Femur (tissue), 1 donor: ENCODE results near the gene LIN7C.
"Not testable (repeated sequence)": the region's sequence is repeated elsewhere in the genome, so short reads cannot be mapped to it uniquely, and the experiment has no call there.

ENCODE experiments used
- DNase-seq: peaks from one replicate; pipeline ENCODE4 v3.0.0-alpha.2; 2017

Gene LIN7C

DNA sequence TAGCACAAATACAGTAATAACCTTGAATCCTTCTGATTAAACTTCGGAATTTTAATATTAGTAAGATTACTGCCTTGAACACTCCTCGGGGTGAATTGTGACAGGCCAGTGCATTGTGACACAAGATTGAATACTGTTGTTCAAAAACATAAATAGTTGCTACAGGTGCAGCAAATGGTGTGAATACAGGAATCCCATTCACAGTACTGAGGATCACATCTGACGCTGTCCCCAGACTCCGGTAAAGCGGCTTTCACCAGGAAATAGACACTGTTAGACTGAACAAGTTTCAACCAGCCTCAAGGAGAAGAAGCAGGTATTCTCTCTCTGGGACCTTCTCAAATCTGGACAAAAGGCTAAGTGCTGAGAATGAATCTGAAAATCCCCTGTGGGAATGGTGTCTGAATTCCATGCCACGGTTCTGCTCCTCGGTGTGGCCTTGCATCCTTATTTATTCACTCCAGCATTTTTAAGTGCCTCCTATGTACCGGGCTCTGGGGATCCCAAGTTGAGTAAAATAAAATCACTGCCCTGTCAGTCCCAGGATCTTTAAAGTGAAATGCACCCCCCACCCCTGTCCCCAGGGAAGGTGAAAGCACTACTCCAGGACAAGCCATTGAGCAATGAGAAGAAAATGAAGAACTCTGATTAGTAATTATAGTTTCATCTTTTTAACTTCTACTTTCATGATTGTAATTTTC lies 37.4 kb downstream of the LIN7C start:
- no peak for DNase-seq

GRCh38 chr11:27468209-27468994 lies 38.2 kb downstream of the LIN7C start:
- DNase-seq, result no peak

DNA sequence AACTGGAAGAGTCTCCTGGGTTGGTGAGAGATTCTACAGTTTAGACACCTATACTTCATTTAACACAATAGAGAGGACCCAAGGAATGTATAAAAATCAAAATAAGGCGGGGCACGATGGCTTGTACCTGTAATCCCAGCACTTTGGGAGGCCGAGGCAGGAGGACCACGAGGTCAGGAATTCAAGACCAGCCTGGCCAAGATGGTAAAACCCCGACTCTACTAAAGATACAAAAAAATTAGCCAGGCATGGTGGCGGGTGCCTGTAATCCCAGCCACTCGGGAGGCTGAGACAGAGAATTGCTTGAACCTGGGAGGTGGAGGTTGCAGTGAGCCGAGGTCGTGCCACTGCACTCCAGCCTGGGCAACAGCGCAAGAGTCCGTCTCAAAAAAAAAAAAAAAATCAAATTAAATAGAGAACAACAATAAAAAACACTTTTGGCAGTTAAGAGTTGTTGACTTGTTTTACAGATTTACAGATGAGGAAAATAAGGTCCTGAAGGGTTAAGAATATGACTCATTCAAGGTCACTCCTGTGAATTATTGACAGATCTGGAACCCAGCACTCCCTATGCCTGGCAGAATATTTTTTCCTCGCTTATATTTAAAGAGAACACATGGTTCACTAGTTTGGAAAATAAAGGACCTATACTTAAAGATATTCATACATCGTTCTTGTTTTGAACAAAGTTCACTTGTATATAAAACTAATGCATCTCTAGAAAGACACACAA lies 39.2 kb downstream of the LIN7C start:
- no peak for DNase-seq

- DNase-seq, result no peak
Observed at GRCh38 chr11:27466363-27466762, 40.2 kb downstream of the LIN7C start.

- no peak for DNase-seq
Observed at GRCh38 chr11:27465629-27466028, 40.9 kb downstream of the LIN7C start.

DNA sequence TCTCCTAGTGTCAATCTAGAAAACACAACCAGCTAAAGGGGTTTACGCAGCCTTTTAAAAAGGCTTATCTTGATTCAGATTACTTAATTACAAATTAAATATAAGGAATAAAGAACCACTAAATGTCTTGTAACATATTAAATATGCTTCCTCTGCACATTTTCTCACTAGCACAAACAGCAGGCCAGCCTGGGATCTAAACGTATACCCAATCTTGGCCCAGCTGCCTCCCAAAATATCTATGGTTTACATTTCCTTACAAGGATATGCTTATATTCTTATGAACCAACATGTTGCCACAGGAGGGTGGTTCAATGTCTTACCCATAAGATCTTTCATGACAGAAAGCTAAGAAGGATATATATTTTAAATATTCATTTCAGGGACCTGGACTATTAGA lies 41.7 kb downstream of the LIN7C start:
- no peak for DNase-seq

DNA sequence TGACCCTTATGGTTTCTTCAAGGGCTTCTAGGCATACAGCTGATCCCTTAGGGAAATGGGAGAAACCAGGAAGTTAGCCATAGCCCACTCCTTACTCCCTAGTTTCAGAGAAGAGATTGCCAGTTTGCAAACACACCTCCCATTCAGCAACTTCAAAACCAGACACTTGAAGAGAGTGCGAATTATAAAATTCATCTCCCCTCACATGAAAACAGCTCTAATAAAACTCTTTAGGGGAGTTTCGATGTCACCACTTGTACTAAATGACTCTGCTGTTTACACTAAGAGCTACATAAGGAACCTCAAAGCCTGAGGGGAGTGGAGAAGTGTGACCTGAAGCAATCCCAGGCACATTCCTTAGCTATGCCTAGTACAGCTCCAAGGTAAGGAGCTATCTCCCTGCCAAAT lies 42.3 kb downstream of the LIN7C start:
- no peak for DNase-seq

DNA sequence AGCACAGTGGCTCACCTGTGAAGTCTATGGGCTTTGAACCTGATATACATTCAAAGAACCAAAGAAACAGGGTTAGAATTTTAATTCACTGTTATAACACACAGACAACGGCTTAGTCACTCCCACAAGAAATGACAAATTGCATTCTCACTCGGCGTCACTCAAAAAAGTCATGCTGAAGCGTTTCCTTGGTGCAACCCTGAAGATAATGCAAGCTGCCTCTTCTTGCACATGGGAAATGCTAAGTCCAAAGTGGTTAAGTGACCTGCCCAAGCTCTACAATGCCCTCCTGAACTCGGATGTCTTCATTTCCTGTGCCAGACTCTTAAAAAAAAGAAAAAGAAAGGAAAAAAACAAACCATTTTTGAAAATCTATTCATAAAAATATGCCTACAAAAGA lies 44.0 kb downstream of the LIN7C start:
- DNase-seq, result no peak

- DNase-seq, result no peak
Observed at GRCh38 chr11:27460158-27460978, 46.2 kb downstream of the LIN7C start.

DNA sequence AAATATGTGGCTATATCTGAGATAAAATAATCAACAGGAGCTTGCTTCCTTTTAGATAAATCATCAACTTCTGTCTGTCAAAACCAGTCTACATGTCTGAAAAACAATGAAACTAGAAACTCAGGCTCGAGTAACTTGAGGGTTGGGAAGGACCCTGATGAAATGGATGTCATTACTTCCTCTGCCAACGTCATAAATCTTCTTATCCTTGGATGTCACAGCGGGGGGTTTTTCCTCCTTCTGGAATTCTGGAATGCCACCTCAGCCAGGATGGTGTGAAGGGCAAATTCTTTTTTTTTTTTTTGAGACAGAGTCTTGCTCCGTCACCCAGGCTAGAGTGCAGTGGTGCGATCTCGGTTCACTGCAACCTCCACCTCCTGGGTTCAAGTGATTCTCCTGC lies 47.4 kb downstream of the LIN7C start:
- DNase-seq, result no peak

DNA sequence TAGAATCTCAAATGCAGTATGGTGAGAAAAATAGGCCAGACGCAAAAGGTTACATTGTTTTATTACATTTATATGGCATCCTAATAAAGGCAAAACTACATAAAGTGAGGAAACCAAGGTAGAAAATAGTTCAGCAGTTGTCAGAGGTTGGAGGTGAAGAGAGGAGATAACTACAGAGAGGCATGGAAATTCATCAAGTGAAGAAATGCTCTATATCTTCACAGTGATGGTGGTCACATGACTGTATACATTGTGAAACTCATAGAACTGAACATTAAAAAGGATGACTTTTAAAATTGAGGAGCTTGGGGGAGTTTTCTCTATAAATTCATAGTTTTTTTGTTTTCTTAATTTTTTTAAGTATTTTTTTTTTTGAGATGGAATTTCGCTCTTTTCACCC lies 48.4 kb downstream of the LIN7C start:
- no peak for DNase-seq

DNA sequence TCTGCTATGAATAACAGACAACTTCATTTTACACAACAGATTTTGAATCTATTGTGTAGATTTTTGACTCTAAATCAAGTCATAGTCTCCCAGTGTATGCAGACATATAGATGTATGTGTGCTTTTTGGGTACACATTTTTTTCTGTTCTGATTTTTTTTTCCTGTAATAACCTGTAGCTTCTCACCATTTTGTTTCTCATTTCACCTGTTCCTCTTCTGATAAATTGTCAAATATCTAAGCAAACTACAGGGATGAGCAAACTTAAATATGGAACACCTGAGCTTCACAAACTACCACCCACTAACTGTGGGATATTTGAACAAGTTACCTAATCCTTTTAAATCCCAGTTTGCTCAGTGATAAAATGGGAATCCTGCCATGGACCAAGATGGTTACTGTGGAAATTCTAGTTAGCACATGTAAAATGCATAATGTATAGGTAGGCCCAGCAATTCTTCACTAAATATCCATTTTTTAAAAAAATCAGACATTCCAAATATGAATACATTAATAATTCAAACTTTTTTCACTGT lies 49.7 kb downstream of the LIN7C start:
- no peak for DNase-seq

- no peak for DNase-seq
Observed at GRCh38 chr11:27456140-27456794, 50.3 kb downstream of the LIN7C start.

DNA sequence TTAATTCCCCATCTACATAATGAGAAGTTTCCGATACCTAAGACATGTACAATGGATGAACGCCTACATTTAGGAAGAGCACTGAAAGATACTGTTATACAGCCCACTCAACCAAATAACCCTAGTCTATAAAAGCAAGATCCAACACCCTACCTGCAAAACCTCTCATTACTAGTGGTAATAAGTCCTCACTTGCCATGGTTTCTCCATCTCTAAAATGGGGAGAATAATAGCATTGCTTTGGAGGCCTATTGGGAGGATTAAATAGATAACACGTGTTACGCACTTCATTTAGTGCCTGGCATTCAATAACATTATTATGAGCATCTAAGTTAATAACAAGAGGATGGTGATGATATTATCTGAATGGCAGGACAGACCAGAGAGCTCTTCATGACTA lies 50.9 kb downstream of the LIN7C start:
- no peak for DNase-seq

- DNase-seq, result no peak
Observed at GRCh38 chr11:27453701-27454100, 52.9 kb downstream of the LIN7C start.

DNA sequence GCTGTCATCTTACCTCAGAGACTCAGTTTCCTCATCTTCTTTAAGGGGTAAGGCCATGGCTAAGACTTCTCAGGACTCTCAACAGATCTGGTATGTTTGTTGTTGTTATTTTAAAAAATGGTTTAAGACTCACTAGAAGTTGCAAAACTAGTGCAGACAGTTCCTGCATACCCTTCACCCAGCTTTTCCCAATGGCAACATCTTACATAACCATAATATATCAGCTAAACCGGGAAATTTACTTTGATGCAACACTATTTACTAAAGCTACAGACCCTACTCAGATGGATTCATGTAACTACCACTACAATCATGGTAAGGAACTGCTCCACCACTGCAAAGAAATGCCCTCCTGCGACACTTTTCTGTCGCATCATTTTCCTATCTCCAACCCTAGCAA lies 54.4 kb downstream of the LIN7C start:
- DNase-seq, result no peak

DNA sequence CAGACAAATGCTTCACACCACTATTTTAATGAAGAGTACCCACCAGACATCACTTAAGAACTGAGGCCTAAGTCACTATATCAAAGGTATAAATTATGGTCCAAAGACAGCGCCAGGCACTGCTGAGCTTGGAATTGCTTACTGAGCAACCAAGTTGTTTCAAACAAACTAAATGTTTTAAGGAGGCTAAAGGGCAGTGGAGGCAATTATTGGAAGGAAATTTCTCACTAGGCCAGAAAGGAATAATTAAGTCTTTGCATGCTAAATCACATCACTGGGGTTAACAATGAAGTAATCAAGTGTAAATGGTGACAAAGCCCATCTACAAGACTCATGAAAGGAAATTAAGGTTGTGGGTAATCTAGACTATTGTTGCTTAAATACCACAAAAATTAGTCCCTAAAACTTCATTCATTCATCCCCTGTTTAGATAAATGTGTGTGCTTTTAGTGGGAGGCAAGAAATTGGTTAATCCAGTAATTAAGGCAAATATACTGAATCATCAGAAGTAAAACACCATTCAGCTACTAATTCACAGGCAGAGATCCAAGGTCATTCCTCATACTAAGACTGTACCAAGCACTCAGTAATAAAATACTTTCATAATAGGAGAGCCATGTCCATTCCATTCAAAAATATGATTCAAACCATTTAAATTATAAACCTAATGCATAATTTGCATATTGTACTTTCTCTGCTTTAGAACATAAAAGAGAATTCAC lies 55.2 kb downstream of the LIN7C start:
- DNase-seq, result no peak

- DNase-seq, result not testable (repeated sequence)
Observed at GRCh38 chr11:27448184-27448540, 58.4 kb downstream of the LIN7C start.

GRCh38 chr11:27447288-27448183 lies 59.0 kb downstream of the LIN7C start:
- no peak for DNase-seq

DNA sequence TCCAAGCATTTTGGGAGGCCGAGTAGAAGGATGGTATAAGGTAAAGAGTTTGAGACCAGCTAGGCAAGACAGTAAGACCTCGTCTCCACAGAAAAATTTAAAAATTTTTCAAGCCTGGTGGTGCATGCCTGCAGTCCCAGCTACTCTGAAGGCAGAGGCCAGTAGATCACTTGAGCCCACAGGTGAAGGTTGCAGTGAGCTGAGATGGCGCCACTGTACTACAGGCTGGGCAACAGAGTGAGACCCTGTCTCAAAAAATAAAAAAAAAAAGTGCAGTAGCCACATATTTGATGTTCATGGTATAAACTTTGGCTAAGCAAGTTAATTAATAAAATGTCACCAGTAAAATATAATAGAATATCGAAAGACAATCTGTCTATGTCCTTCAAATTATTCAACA lies 60.9 kb downstream of the LIN7C start:
- DNase-seq, result no peak
